Endothelial cell (in vitro differentiated cells): ENCODE data around the gene RFC2. TPM values are rescaled to one million over a fixed set of nuclear protein-coding genes. Genes with fewer than 3 reads are reported as not detected.

ENCODE experiments used
- DNase-seq: peaks from one replicate; pipeline ENCODE4 v3.0.0; 2021; ENCODE audit warnings: low spot score
- H3K27ac Mint-ChIP-seq: one replicate; pipeline ENCODE4 v1.8.0; 2021; ENCODE audit warnings: mixed read lengths, inconsistent platforms; ENCODE audit not compliant: unreplicated experiment
- H3K27me3 Mint-ChIP-seq: one replicate; pipeline ENCODE4 v1.8.0; 2021; ENCODE audit warnings: mild to moderate bottlenecking, moderate library complexity, mixed read lengths, inconsistent platforms; ENCODE audit not compliant: unreplicated experiment
- H3K36me3 Mint-ChIP-seq: one replicate; pipeline ENCODE4 v1.8.0; 2021; ENCODE audit warnings: mild to moderate bottlenecking, low read depth, mixed read lengths, inconsistent platforms; ENCODE audit not compliant: unreplicated experiment
- H3K4me1 Mint-ChIP-seq: one replicate; pipeline ENCODE4 v1.8.0; 2021; ENCODE audit warnings: mild to moderate bottlenecking, mixed read lengths, inconsistent platforms; ENCODE audit not compliant: unreplicated experiment
- H3K4me3 Mint-ChIP-seq: one replicate; pipeline ENCODE4 v1.8.0; 2021; ENCODE audit warnings: mild to moderate bottlenecking, mixed read lengths, inconsistent platforms; ENCODE audit not compliant: unreplicated experiment
- H3K9me3 Mint-ChIP-seq: one replicate; pipeline ENCODE4 v1.8.0; 2021; ENCODE audit warnings: mixed read lengths, inconsistent platforms; ENCODE audit not compliant: unreplicated experiment
- total RNA-seq: library from RNA; stranded (reverse); fragmentation: NEBNext Ultra II Directional; extraction: Animal tissue kit (Norgen Biotek cat#: 25700); gene quantifications from one replicate; pipeline ENCODE4 v1.2.1, GENCODE V29; 2021; ENCODE audit not compliant: unreplicated experiment
- TF ChIP-seq, protein P1 (sequence below): fragments of 200-600 bp; sonication (generic); IDR thresholded peaks from one replicate; pipeline ENCODE4 v1.5.0; 2021; ENCODE audit warnings: antibody characterized with exemption; ENCODE audit not compliant: unreplicated experiment

The RFC2 gene
- total RNA-seq, 1 donor from 2014 or later = 38.8 TPM

GRCh38 chr7:74267756-74268565 is 13.8 kb upstream of the RFC2 start:
- peaks cover 28% of the 10 kb centered on the region for H3K4me1 Mint-ChIP-seq
- H3K27me3 Mint-ChIP-seq = peaks cover 8% of the 10 kb centered on the region
- no peak for DNase-seq
- no peaks in the 10 kb centered on the region for H3K36me3 Mint-ChIP-seq
- H3K4me3 Mint-ChIP-seq = no peak overlapping the region
- no peaks in the 10 kb centered on the region for H3K9me3 Mint-ChIP-seq
- TF ChIP-seq, protein P1, sequence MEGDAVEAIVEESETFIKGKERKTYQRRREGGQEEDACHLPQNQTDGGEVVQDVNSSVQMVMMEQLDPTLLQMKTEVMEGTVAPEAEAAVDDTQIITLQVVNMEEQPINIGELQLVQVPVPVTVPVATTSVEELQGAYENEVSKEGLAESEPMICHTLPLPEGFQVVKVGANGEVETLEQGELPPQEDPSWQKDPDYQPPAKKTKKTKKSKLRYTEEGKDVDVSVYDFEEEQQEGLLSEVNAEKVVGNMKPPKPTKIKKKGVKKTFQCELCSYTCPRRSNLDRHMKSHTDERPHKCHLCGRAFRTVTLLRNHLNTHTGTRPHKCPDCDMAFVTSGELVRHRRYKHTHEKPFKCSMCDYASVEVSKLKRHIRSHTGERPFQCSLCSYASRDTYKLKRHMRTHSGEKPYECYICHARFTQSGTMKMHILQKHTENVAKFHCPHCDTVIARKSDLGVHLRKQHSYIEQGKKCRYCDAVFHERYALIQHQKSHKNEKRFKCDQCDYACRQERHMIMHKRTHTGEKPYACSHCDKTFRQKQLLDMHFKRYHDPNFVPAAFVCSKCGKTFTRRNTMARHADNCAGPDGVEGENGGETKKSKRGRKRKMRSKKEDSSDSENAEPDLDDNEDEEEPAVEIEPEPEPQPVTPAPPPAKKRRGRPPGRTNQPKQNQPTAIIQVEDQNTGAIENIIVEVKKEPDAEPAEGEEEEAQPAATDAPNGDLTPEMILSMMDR = no peak
- H3K27ac Mint-ChIP-seq = no peak overlapping the region

DNA sequence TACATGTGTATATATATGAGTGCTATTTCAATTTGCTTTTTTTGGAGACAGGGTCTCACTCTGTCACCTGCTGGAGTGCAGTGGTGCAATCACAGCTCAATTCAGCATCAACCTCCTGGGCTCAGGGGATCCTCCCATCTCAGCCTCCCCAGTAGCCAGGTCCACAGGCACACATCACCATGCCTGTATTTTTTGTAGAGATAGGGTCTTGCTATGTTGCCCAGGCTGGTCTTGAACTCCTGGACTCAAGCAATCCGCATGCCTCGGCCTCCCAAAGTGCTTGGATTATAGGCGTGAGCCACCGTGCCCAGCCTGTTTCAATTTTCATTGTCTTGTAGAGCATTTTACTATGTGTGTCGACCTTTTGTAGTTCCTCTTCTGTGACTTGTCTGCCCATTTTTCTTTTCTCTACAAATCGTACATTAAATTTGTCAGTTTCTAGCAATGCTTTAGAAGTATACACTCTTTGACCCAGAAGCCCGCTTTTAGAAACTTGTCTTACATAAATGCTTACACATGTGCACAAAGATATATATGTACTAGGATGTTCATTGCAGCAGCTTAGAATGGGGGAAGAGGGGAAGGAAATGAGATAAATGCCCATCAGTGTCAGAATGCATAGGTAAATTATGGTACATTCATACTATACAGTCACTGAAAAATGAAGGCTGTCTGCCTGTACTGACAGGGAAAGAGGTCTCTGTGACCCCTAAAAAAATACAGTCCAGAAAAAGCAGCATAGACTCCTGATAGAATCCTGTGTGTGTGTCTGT is 12.2 kb upstream of the RFC2 start:
- Mint-ChIP-seq H3K27ac (peak overlapping the region; percentile 9), H3K4me3 (no peak overlapping the region), H3K9me3 (no peaks in the 10 kb centered on the region), H3K36me3 (no peaks in the 10 kb centered on the region), H3K27me3 (peaks cover 3% of the 10 kb centered on the region), H3K4me1 (peaks cover 15% of the 10 kb centered on the region)
- DNase-seq = no peak
- TF ChIP-seq, protein P1 = no peak

- Mint-ChIP-seq H3K4me3 (no peak overlapping the region), H3K27me3 (peaks cover 3% of the 10 kb centered on the region), H3K9me3 (no peaks in the 10 kb centered on the region), H3K4me1 (peaks cover 11% of the 10 kb centered on the region), H3K36me3 (no peaks in the 10 kb centered on the region), H3K27ac (peak overlapping the region; percentile 67)
- no peak for DNase-seq
- TF ChIP-seq, protein P1 = no peak
Measured at GRCh38 chr7:74263399-74264120, 9.4 kb upstream of the RFC2 start.

DNA sequence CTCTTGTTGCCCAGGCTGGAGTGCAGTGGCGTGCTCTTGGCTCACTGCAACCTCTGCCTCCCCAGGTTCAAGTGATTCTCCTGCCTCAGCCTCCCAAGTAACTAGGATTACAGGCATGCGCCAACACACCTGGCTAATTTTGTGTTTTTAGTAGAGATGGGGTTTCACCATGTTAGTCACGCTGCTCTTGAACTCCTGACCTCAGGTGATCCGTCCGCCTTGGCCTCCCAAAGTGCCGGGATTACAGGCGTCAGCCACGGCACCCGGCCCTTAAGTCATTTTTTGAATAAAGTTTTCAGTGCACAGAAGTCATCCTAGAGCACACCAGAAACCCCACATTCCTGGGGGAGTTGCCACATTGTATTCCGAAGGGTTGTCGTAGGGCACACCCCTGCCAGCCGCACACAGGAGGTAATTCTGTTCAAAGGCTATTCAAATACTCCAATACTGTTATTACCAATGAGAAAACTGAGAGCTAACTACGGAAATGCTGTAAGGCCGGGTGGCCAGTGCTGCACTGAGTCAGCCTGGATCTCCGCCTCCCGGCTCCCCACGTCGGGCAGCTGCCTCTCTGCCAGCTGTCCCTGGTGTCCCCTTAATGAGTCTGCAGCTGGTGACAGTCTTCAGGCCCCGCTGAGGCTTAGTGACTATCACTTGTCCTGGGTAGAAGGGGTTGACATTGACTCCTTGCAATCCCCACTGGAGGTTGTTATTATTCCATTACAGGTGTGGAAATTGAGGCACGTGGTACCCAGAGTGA is 8.6 kb upstream of the RFC2 start:
- Mint-ChIP-seq H3K9me3 (no peaks in the 10 kb centered on the region), H3K27ac (no peak overlapping the region), H3K4me3 (no peak overlapping the region), H3K36me3 (no peaks in the 10 kb centered on the region), H3K27me3 (peaks cover 4% of the 10 kb centered on the region), H3K4me1 (peaks cover 11% of the 10 kb centered on the region)
- DNase-seq = no peak
- TF ChIP-seq, protein P1 = no peak
